NCI-H460 (cell line): ENCODE results near the gene CARD9. TPM values are rescaled to one million over a fixed set of nuclear protein-coding genes. Genes with fewer than 3 reads are reported as not detected.
"Not testable (repeated sequence)": the region's sequence is repeated elsewhere in the genome, so short reads cannot be mapped to it uniquely, and the experiment has no call there.

ENCODE experiments used
- DNase-seq: peaks from one replicate; pipeline ENCODE4 v3.0.0-alpha.2; 2016; ENCODE audit warnings: low read depth; ENCODE audit errors: extremely low read depth
- total RNA-seq: library from RNA; depleted of rRNA; stranded (reverse); fragments of >200 nt; shearing (Covaris generic); gene quantifications from 2 replicates; pipeline ENCODE4 v1.2.3, GENCODE V29; 2014

Gene CARD9
- total RNA-seq, 1 experiment from 2014 or later: 0.22 TPM

- DNase-seq: no peak
Observed at GRCh38 chr9:136326061-136326760, 47.3 kb downstream of the CARD9 start.

GRCh38 chr9:136325358-136325757 lies 48.1 kb downstream of the CARD9 start:
- DNase-seq: no peak

GRCh38 chr9:136324501-136325300 lies 48.8 kb downstream of the CARD9 start:
- no peak for DNase-seq

GRCh38 chr9:136323371-136323789 lies 50.1 kb downstream of the CARD9 start:
- no peak for DNase-seq

- no peak for DNase-seq
Observed at GRCh38 chr9:136322756-136323330, 50.6 kb downstream of the CARD9 start.

- no peak for DNase-seq
Observed at GRCh38 chr9:136321561-136321960, 51.9 kb downstream of the CARD9 start.

GRCh38 chr9:136320972-136321371 lies 52.5 kb downstream of the CARD9 start:
- not testable (repeated sequence) for DNase-seq

GRCh38 chr9:136319955-136320354 lies 53.5 kb downstream of the CARD9 start:
- not testable (repeated sequence) for DNase-seq

- not testable (repeated sequence) for DNase-seq
Observed at GRCh38 chr9:136319244-136319643, 54.2 kb downstream of the CARD9 start.

- no peak for DNase-seq
Observed at GRCh38 chr9:136318776-136319241, 54.7 kb downstream of the CARD9 start.

- no peak for DNase-seq
Observed at GRCh38 chr9:136318111-136318775, 55.2 kb downstream of the CARD9 start.

GRCh38 chr9:136317695-136318094 lies 55.8 kb downstream of the CARD9 start:
- DNase-seq: no peak

GRCh38 chr9:136316896-136317676 lies 56.4 kb downstream of the CARD9 start:
- no peak for DNase-seq

- DNase-seq: no peak
Observed at GRCh38 chr9:136316271-136316751, 57.2 kb downstream of the CARD9 start.

GRCh38 chr9:136314944-136315343 lies 58.5 kb downstream of the CARD9 start:
- DNase-seq: no peak

GRCh38 chr9:136314056-136314416 lies 59.4 kb downstream of the CARD9 start:
- DNase-seq: no peak
